ENCODE data around the gene COL19A1.
A peak's percentile ranks its signal among the peaks of the same experiment; 100 is the strongest.

COL19A1 gene

GRCh38 chr6:69948479-69949114 lies 82.2 kb downstream of the COL19A1 start:
- no peaks in the 10 kb centered on the region for H3F3A ChIP-seq (ENCODE audit: low read depth)
- no peaks in the 10 kb centered on the region for H3K79me2 ChIP-seq (ENCODE audit: insufficient read depth, low read length)
- H3K4me3 ChIP-seq (ENCODE audit: low read length, poor library complexity, severe bottlenecking), result no peak overlapping the region
- no peak overlapping the region for H3K9ac ChIP-seq (ENCODE audit: low read depth, low read length, poor library complexity, severe bottlenecking)
- H3K9me3 ChIP-seq (ENCODE audit: insufficient read depth, low read depth, low read length), result no peaks in the 10 kb centered on the region
- peak overlapping the region; percentile 39; the same call in 1 of the 2 replicates for H2AFZ ChIP-seq (ENCODE audit: low read length)
- no peak overlapping the region for H3K4me2 ChIP-seq (ENCODE audit: low read depth, low read length, poor library complexity, severe bottlenecking)
- no peaks in the 10 kb centered on the region for H3K27me3 ChIP-seq (ENCODE audit: insufficient read depth, low read length, poor library complexity, severe bottlenecking)
- no peaks in the 10 kb centered on the region for H3K4me1 ChIP-seq (ENCODE audit: insufficient read depth, low read length, poor library complexity, severe bottlenecking)
- no peaks in the 10 kb centered on the region for H3K9me2 ChIP-seq (replicated peaks; ENCODE audit: low read depth, low read length)
- H3K36me3 ChIP-seq (ENCODE audit: insufficient read depth, low read length), result no peaks in the 10 kb centered on the region
- H4K20me1 ChIP-seq (ENCODE audit: insufficient read depth, low read length, poor library complexity, severe bottlenecking), result no peaks in the 10 kb centered on the region
- no peak for TF ChIP-seq EZH2phosphoT487 (IDR thresholded peaks at IDR 0.05; ENCODE audit: borderline replicate concordance)
- no peak for TF ChIP-seq CTCF (conservative IDR thresholded peaks at IDR 0.05; ENCODE audit: low read length)

GRCh38 chr6:69953491-69953890 lies 87.1 kb downstream of the COL19A1 start:
- no peaks in the 10 kb centered on the region for H3K4me1 ChIP-seq (ENCODE audit: insufficient read depth, low read length, poor library complexity, severe bottlenecking)
- H2AFZ ChIP-seq (ENCODE audit: low read length), result no peak overlapping the region
- H3K9ac ChIP-seq (ENCODE audit: low read depth, low read length, poor library complexity, severe bottlenecking), result no peak overlapping the region
- no peaks in the 10 kb centered on the region for H3K79me2 ChIP-seq (ENCODE audit: insufficient read depth, low read length)
- H3F3A ChIP-seq (ENCODE audit: low read depth), result no peaks in the 10 kb centered on the region
- H3K9me3 ChIP-seq (ENCODE audit: insufficient read depth, low read depth, low read length), result no peaks in the 10 kb centered on the region
- no peak overlapping the region for H3K4me2 ChIP-seq (ENCODE audit: low read depth, low read length, poor library complexity, severe bottlenecking)
- no peaks in the 10 kb centered on the region for H3K9me2 ChIP-seq (replicated peaks; ENCODE audit: low read depth, low read length)
- no peak overlapping the region for H3K4me3 ChIP-seq (ENCODE audit: low read length, poor library complexity, severe bottlenecking)
- H3K27me3 ChIP-seq (ENCODE audit: insufficient read depth, low read length, poor library complexity, severe bottlenecking), result no peaks in the 10 kb centered on the region
- no peaks in the 10 kb centered on the region for H4K20me1 ChIP-seq (ENCODE audit: insufficient read depth, low read length, poor library complexity, severe bottlenecking)
- H3K36me3 ChIP-seq (ENCODE audit: insufficient read depth, low read length), result no peaks in the 10 kb centered on the region
- no peak for TF ChIP-seq CTCF (conservative IDR thresholded peaks at IDR 0.05; ENCODE audit: low read length)
- no peak for TF ChIP-seq EZH2phosphoT487 (IDR thresholded peaks at IDR 0.05; ENCODE audit: borderline replicate concordance)

- Histone ChIP-seq H3K9me2 (replicated peaks; ENCODE audit: low read depth, low read length) (no peaks in the 10 kb centered on the region), H3K4me1 (ENCODE audit: insufficient read depth, low read length, poor library complexity, severe bottlenecking) (no peaks in the 10 kb centered on the region), H3K27me3 (ENCODE audit: insufficient read depth, low read length, poor library complexity, severe bottlenecking) (no peaks in the 10 kb centered on the region), H2AFZ (ENCODE audit: low read length) (no peak overlapping the region), H3K9ac (ENCODE audit: low read depth, low read length, poor library complexity, severe bottlenecking) (no peak overlapping the region), H3K79me2 (ENCODE audit: insufficient read depth, low read length) (no peaks in the 10 kb centered on the region), H3F3A (ENCODE audit: low read depth) (no peaks in the 10 kb centered on the region), H3K4me2 (ENCODE audit: low read depth, low read length, poor library complexity, severe bottlenecking) (no peak overlapping the region), H3K9me3 (ENCODE audit: insufficient read depth, low read depth, low read length) (no peaks in the 10 kb centered on the region), H3K36me3 (ENCODE audit: insufficient read depth, low read length) (no peaks in the 10 kb centered on the region), H3K4me3 (ENCODE audit: low read length, poor library complexity, severe bottlenecking) (no peak overlapping the region), H4K20me1 (ENCODE audit: insufficient read depth, low read length, poor library complexity, severe bottlenecking) (no peaks in the 10 kb centered on the region)
- no peak for TF ChIP-seq EZH2phosphoT487 (IDR thresholded peaks at IDR 0.05; ENCODE audit: borderline replicate concordance)
- no peak for TF ChIP-seq CTCF (conservative IDR thresholded peaks at IDR 0.05; ENCODE audit: low read length)
These were observed 88.4 kb downstream of the COL19A1 start for GRCh38 chr6:69954733-69955132.

Data from Loucy (cell line).